Measurements from ENCODE around the gene POC1B.

- TF ChIP-seq CTCF (conservative IDR thresholded peaks at IDR 0.05), result no peak
- TF ChIP-seq ZFX (IDR thresholded peaks at IDR 0.05), result no peak
Observed at GRCh38 chr12:89437231-89437630, 88.6 kb downstream of the POC1B start.
